Neural progenitor cell (in vitro differentiated cells): ENCODE data around the gene PRDM16.

ENCODE experiments used
- CTCF ChIP-seq: fragments of 200-600 bp; sonication (generic); IDR thresholded peaks from 2 replicates; pipeline ENCODE4 v1.5.1; 2017; ENCODE audit warnings: antibody characterized with exemption, mild to moderate bottlenecking
- EZH2 ChIP-seq: fragments of 200-600 bp; sonication (generic); IDR thresholded peaks from 2 replicates; pipeline ENCODE4 v1.6.1; 2017; ENCODE audit warnings: antibody characterized with exemption, mild to moderate bottlenecking, moderate library complexity
- EZH2phosphoT487 ChIP-seq: fragments of 200-600 bp; sonication (generic); IDR thresholded peaks from 2 replicates; pipeline ENCODE4 v1.6.1; 2017; ENCODE audit warnings: antibody characterized with exemption

GRCh38 chr1:3439346-3440299 is 370.6 kb downstream of the PRDM16 start:
- no peak for TF ChIP-seq CTCF
- TF ChIP-seq EZH2: no peak
- TF ChIP-seq EZH2phosphoT487: no peak
